GM19468 (cell line): ENCODE measurements around the gene CPLANE1.
A peak's percentile ranks its signal among the peaks of the same experiment; 100 is the strongest.
"Not testable (repeated sequence)": the region's sequence is repeated elsewhere in the genome, so short reads cannot be mapped to it uniquely, and the experiment has no call there.

Experiments
- ATAC-seq: cut with Tn5 transposase; IDR thresholded peaks from one replicate; pipeline ENCODE4 v1.9.1; 2021; ENCODE audit warnings: mild to moderate bottlenecking, moderate library complexity, moderate number of reproducible peaks; ENCODE audit not compliant: unreplicated experiment; ENCODE audit errors: extremely low read depth

The CPLANE1 gene

DNA sequence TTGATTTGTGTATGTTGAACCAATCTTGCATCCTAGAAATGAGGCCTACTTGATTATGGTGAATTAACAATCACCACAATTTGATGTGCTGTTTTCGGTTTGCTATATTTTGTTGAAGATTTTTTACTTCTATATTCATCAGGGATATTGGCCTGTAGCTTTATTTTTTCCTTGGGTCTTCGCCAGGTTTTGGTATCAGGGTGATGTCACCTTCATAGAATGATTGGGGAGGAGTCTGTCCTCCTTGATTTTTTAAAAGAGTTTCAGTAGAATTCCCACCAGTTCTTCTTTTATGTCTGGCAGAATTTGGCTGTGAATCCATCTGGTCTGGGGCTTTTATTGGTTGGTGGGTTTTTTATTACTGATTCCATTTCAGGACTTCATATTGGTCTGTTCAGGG is 115.2 kb downstream of the CPLANE1 start:
- ATAC-seq: no peak

DNA sequence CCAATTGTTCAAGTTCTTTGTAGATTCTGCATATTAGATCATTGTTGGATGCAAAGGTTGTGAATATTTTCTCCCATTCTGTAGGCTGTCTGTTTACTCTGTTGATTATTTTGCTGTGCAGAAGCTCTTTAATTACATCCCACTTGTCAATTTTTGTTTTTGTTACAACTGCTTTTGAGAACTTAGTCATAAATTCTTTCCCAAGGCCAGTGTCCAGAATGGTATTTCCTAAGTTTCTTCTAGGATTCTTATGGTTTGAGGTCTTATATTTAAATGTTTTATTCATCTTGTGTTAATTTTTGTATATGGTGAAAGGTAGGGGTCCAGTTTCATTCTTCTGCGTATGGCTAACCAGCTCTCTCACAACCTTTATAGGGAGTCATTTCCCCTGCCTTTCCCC is 116.5 kb downstream of the CPLANE1 start:
- no peak for ATAC-seq

DNA sequence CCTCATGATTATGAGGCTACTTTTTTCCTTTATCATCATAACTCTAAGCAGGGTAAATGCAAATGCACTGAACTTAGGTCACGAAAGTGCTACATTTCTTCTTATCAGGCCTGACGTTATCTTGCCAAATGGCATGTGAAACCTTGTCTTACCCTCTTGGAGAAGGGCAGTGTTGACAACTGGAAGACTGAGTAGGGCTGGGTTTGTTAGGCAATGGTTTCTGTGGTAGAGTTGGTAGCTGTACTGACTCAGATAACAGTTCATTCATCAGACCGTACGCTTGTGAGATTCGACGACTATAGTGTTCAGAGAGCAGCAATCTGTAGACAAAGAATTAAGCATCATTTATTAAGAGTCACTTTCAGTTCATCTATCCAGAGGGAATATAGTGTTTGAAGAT is 127.7 kb downstream of the CPLANE1 start:
- ATAC-seq: no peak

DNA sequence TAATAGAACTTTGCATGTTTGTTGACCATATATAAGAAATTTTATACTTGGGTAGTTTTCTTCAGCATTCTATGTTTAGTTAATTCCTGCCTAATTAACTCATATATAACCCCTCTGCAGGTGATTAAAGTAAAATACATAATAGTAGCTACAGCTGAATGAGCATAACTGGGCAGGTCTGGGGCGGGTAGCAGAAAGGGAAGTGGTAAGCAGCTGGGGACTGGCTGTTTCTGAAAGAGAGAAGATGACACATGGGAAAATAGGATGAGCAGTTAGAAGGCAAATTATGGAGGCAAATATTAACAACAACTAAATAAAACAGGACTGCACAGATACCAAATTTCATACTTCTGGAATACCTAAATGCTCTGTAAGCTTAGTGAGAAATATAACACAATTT is 128.1 kb downstream of the CPLANE1 start:
- no peak for ATAC-seq

DNA sequence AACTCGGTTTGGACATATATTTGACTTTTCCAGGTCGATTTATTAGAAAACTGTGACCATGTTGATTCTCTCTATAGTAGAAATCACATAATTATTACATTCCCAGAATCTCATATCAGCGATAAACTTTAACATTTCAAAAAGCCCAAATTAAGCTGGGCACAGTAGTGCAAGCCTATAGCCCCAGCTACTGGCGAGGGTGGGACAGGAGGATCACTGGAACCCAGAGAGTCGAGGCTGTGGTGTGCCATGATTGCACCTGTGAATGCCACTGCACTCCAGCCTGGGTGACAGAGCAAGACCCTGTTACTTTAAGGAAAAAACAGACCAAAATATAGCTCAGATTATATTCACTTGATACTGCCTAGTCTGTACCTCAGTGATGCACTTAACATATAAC is 128.9 kb downstream of the CPLANE1 start:
- no peak for ATAC-seq

DNA sequence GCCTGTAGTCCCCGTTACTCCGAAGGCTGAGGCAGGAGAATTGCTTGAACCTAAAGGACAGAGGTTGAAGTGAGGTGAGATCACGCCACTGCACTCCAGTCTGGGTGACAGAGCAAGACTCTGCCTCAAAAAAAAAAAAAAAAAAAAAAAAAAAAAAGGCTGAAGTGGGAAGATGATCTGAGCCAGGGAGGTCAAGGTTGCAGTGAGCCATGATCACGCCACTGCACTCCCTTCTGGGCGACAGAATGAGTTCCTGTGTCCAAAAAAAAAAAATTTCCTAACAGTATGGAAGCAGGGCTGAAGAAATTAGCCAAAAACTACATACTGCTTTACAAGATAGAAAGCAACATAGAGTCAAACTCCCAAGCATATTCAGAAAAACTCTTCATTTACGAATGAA is 132.8 kb downstream of the CPLANE1 start:
- no peak for ATAC-seq

DNA sequence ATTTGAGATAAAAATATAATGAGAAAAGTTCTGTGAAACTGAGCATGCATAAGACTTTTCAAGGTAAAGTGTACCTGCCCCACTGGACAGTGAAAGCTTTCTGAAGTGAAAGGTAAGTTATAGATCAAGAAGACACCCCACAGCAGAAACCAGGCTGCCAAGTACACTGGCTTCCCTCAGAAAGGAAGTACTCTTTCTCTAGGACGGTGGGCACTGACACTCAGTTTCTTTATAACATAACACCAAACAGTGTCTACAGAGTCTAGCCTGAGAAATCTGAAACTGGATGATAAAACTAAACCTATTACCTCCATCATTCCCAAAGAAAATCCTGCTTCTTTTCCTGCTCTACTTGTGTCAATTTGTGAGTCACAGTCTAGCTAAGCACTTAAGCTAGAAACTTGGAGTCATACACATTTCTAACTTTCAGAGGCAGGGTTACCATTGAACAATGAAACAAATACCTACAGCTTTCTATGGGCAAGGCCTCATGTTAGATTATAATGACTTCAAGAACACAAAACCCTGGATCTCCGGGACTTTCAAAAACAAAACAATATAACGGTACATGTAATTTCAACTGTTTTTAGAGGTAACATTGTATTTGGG is 136.7 kb downstream of the CPLANE1 start:
- peak; percentile 43 for ATAC-seq

DNA sequence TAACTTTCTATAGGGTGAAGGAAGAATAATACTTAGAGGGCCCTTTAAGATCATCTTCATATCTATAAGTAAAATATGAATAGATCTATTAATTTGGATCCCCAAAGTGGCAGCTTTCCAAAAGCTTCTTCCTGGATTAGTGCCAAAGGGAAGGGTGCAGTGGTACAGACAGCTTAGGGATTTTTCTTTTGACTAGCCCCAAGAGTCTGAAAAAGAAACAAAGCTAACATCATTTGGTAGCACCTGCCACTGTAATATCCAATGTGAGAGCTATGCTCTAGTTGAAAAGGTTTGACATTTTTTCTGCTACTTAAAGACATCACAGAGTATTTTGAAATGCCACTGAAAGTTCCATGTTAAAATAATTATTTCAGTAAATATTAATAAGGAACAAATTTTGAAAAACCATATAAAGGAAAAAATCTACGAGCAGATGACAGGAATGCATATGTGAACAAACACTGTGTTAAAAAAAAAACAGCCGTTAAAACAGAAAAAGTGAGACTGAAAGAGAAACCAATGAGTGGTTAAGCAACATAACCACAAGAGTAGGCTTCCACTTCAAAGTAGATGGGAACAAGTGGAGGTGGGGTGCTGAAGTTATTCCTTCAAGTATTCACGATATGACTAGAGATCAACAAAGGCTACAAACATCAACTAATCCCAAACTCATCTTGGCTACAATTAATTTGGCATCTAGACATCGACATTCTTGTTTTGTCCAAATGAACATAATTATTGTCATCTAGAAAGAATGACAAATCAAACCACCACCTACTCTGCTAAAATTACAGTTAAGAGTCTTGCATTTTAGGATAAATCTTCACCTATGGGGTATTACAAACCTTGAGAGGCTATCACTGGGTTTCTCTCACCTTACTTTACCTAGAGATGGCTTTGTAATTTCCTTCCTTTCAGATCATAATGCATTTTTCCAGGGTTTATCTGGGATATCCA is 137.5 kb downstream of the CPLANE1 start:
- peak; percentile 83 for ATAC-seq

DNA sequence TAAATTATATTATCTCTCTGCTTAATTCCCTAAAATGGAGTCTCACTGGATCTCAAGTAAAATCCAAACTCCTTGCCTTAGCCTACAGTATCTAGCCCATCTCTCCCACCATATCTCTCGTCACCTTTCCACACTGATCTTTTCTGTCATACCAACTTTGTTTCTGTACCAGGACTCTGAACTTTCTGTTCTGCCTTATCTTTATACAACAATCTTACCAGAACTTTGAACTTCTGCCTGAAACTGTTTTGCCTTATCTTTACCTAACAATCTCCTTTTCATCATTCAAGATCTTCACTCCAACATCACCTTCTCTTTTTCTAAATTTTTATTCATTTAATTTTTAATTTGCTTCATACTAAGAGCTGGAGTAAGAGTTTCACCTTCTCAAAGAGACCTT is 139.0 kb downstream of the CPLANE1 start:
- no peak for ATAC-seq

DNA sequence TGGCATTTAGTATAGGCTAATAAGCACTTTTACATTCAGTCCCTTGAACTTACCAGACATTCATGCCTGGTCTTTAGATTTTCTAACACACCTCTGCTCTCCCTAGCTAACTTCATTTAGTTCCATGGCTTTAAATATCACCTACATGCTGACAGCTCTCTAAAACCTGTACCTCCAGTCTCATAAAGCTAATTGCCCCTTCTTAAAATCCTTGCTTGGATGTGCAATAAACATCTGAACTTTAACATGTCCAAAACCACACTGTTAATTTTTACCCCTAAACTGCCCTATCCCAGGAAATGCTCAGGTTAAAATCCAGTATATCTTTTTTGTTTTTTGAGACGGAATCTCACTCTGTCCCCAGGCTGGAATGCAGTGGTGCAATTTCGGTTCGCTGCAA is 139.8 kb downstream of the CPLANE1 start:
- ATAC-seq: no peak

DNA sequence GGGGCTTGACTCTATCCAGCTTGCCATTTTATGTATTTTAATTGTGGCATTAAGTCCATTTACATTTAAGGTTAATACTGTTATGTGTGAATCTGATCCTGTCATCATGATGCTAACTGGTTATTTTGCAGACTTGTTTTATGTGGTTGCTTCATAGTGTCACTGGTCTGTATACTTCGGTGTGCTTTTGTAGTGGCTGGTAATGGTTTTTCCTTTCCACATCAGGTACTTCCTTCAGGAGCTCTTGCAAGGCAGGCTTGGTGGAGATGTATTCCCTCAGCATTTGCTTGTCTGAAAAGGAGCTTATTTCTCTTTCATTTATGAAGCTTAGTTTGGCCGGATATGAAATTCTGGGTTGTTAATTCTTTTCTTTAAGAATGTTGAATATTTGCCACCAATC is 145.9 kb downstream of the CPLANE1 start:
- no peak for ATAC-seq

DNA sequence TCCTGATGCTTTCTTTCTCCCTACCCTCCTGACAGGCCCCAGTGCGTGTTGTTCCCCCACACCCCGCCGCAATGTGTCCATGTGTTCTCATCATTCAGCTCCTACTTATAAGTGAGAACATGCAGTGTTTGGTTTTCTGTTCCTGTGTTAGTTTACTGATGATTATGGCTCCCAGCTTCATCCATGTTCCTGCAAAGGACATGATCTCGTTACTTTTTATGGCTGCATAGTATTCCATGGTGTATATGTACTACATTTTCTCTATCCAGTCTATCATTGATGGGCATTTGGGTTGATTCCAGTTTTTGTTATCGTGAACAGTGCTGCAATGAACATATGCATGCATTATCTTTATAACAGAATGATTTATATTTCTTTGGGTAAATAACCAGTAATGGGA is 149.9 kb downstream of the CPLANE1 start:
- not testable (repeated sequence) for ATAC-seq

DNA sequence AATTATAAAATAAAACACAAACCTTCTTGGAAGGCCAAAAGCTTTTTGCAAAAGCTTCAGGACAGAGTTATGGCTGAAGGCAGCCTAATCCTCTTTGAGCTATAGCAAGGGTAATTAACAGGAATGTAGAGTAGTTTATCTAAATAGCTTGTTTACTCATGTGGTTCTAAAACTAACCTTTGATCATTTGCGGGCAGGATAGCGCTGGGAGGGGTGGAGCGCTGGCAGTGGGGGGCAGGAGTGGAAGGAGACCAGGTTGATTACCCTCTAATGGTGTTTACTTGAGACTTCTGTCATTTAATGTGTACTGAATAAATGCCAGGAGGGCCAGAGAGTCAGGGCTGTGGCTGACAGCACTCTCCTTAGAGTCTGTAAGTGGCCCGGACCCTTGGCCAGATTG is 155.4 kb downstream of the CPLANE1 start:
- ATAC-seq: not testable (repeated sequence)

DNA sequence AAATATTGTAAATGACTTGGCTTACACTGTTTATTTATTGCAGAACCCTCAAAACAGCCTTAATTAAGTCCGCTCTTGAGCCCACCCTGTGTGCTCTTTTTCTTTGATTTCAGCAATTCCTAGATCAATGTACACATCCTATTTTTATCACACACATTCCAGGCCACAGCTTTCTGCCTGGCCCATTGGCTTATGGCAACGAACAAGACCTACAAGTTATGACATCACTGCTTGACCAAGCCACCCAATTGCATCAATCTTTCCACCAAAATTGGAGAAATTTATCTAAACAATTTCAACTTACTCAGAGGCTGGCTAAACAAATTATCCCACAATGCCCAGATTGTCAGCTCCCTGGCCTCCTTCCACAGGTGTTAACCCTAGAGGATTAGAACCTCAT is 158.4 kb downstream of the CPLANE1 start:
- no peak for ATAC-seq

DNA sequence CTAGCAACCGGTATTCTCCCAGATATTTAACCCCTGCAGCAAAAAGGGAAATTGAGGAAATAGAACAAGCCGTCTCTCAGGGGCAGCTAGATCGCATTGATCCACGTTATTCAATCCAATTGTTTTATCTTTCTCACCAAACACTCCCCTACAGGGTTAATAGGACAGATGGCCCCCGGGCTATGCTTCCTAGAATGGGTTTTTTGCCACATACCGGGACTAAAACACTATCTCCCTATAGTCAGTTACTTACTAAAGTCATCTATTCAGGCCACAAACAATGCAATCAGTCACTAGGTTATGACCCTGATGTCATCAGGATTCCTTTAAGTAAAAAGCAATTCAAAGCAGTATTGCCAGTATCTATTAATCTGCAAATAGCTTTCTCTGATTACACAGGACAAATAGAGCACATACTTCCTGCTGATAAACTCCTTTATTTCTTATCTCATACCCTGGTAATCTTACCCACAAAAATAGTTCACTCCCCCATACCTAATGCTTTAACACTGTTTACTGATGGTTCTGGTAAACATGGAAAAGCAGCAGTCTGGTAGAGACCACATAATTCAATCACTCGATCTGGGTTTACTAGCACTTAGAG is 159.0 kb downstream of the CPLANE1 start:
- ATAC-seq: no peak

DNA sequence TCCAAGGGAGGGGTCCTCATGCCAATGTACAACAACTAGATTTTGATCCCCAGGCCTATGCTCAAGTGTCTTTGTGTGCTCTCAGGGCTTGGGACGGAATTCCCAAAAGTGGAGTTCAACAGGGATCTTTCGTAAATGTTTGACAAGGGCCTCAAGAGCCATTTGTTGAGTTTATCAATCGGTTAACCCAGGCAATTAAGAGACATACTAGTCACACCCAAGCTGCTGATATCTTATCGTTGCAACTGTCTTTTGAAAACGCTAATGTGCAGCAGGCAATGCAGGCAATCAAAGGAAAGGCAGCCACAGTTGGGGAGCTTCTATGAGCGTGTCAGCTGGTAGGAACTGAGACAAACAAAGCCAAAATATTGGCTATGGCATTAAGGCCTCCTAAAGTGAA is 161.2 kb downstream of the CPLANE1 start:
- no peak for ATAC-seq

DNA sequence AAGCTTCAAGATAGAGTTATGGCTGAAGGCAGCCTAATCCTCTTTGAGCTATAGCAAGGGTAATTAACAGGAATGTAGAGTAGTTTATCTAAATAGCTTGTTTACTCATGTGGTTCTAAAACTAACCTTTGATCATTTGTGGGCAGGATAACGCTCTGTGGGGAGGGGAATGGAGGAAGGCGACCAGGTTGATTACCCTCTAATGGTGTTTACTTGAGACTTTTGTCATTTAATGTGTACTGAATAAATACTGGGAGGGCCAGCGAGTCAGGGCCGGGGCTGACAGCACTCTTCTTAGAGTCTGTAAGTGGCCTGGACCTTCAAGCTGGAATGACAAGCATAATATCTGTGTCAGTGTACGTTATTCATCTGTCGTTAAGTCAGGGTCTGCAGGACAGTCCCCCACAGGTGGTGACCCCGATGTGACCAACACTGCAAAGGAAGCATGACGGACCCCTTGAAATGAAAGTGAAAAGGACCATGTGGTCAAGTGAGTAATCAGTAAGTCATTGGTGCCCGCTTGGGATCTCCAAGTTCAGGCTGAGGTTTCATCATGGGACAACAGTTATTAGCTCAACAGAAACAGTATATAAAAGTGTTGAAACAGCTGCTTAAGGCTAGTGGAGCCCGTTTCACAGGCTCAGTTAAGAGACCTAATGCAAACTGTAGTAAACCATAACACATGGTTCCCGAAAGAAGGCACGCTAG is 162.6 kb downstream of the CPLANE1 start:
- ATAC-seq: no peak

DNA sequence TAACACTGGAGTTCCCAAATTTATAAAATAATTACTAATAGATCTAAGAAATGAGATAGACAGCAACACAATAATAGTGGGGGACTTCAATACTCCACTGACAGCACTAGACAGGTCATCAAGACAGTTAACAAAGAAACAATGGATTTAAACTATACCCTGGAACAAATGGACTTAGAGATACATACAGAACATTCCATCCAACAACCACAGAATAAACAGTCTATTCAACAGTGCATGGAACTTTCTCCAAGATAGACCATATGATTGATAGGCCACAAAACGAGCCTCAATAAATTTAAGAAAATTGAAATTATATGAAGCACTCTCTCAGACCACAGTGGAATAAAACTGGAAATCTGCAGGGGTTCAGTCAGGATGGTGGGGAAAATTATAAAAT is 163.2 kb downstream of the CPLANE1 start:
- ATAC-seq: not testable (repeated sequence)

DNA sequence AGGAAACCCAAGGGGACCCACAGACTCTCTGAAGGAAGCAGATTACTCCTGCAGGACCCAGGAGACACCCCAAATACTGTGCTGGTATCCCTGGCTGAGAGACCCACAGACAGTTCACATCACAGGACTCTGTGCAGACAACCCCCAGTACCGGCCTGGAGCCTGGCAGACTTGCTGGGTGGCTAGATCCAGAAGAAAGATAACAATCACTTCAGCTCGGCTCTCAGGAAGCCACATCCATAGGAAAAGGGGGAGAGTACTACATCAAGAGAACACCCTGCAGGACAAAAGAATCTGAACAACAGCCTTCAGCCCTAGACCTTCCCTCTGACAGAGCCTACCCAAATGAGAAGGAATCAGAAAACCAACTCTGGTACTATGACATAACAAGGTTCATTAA is 166.2 kb downstream of the CPLANE1 start:
- ATAC-seq: not testable (repeated sequence)

DNA sequence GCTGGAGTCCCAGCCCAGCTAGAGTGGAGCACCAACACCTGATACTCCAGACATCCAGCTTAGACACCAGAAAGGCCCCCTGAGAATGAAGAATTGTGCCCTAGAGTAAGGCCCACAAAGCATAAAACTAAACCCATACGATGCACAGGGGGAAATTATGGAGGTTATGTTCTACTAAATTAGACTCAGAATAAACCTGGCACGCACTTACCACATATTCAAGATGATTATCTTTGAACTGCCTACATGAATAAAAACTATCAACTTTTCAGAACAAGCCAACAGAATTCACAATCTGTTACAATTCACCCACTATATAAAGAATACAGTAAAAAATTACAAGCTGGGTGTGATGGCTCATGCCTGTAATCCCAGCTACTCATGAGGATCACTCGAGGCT is 168.5 kb downstream of the CPLANE1 start:
- ATAC-seq: no peak

DNA sequence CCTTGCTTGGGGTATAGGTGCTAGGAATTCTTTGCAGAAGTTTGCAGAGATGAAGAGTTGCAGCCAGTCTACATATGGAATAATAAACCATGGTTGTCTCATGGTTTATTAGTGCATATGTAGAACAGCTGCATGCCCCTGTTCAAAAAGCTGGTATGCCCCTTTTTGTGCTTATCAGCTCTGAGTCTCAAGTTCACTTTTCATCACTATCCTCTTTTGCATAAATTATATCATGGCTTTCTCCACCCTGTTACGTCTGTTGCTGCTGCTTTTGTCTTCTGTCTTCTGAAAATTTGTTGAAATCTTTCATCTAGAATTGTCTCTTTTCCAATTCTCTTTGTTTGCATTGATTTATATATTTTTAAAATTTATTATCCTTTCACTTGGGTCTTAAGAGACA is 172.0 kb downstream of the CPLANE1 start:
- no peak for ATAC-seq
